Upper lobe of left lung (tissue), 6 donors: ENCODE data around the gene STK25. TPM values are rescaled to one million over a fixed set of nuclear protein-coding genes. Genes with fewer than 3 reads are reported as not detected.

Source experiments
- ATAC-seq, 2 donors: fragments of 200-7000 bp; cut with Tn5 transposase; one replicate each; pipeline ENCODE4 v1.9.1; 2022; ENCODE audit warnings: mild to moderate bottlenecking in 2 of 2, moderate library complexity in 2 of 2; ENCODE audit not compliant: low FRiP score in 2 of 2
- DNase-seq, 2 donors: peaks; one replicate each; pipeline ENCODE4 v3.0.0-alpha.2; 2019 to 2020
- H3K27ac ChIP-seq, 4 donors: fragments of 200-600 bp; sonication (generic); one replicate each; pipeline ENCODE4 v1.5.1; 2016 to 2019
- H3K27me3 ChIP-seq, 4 donors: fragments of 200-600 bp; sonication (generic); one replicate each; pipeline ENCODE4 v1.5.1; 2017 to 2019
- H3K36me3 ChIP-seq, 4 donors: fragments of 200-600 bp; sonication (generic); one replicate each; pipeline ENCODE4 v1.5.1; 2016 to 2019
- H3K4me1 ChIP-seq, 4 donors: fragments of 200-600 bp; sonication (generic); one replicate each; pipeline ENCODE4 v1.5.1; 2018 to 2019
- H3K4me3 ChIP-seq, 4 donors: fragments of 200-600 bp; sonication (generic); one replicate each; pipeline ENCODE4 v1.5.1; 2017 to 2019; ENCODE audit warnings: mild to moderate bottlenecking in 2 of 4, moderate library complexity in 1 of 4
- H3K9me3 ChIP-seq, 4 donors: fragments of 200-600 bp; sonication (generic); one replicate each; pipeline ENCODE4 v1.5.1; 2018 to 2019
- EP300 ChIP-seq, 4 donors: sonication (generic); formaldehyde crosslinking; IDR thresholded peaks; one replicate each; pipeline ENCODE4 v1.5.1; 2017; ENCODE audit warnings: antibody characterized with exemption in 4 of 4, control low read depth in 2 of 4
- POLR2A ChIP-seq, 4 donors: fragments of 450-650 bp; IDR thresholded peaks; one replicate each; pipeline ENCODE4 v1.5.1; 2016 to 2017; ENCODE audit warnings: antibody characterized with exemption in 4 of 4, mild to moderate bottlenecking in 2 of 4
- POLR2AphosphoS5 ChIP-seq, 2 donors: sonication (generic); formaldehyde crosslinking; IDR thresholded peaks; one replicate each; pipeline ENCODE4 v1.5.1; 2017; ENCODE audit warnings: antibody characterized with exemption in 2 of 2
- WGBS, 2 donors: methylation state at CpG; one replicate each; pipeline ENCODE4 v1.1.5; 2017 to 2018; 5-methylcytosine and 5-hydroxymethylcytosine counted together
- total RNA-seq, 6 donors: library from RNA; depleted of rRNA in 4 of 6; stranded (reverse); fragments of >200 nt in 4 of 6; gene quantifications; one replicate each; pipeline versions ENCODE4 v1.1.0 to v1.2.1, GENCODE V29; 2016 to 2021
- TF ChIP-seq, protein P1 (sequence below), 6 experiments: fragments of 450-650 bp in 4 of 6; fragments of 200-600 bp in 2 of 6; sonication (generic) in 2 of 6; IDR thresholded peaks; one replicate each; pipeline ENCODE4 v1.5.1; 2016 to 2019; ENCODE audit warnings: antibody characterized with exemption in 6 of 6
- donor health status: DM: no; HTN: no; CAD: no; lungs with moderate emphysema.
- donor health status: DM: no; HTN: yes; CAD: no; lungs with severe emphysema.

STK25 gene
- total RNA-seq, 6 donors from 2014 or later: 97.3 to 351 (median 134) TPM

GRCh38 chr2:241519669-241520068 is 11.3 kb upstream of the STK25 start:
- no peak for ATAC-seq
- Histone ChIP-seq H3K27me3 (no peaks in the 10 kb centered on the region), H3K27ac (no peak overlapping the region), H3K4me3 (no peak overlapping the region), H3K9me3 (no peaks in the 10 kb centered on the region), H3K4me1 (peaks cover 0 to 3% (median 0%) of the 10 kb centered on the region in 4 donors), H3K36me3 (no peaks in the 10 kb centered on the region)
- no peak for TF ChIP-seq POLR2AphosphoS5 (IDR thresholded peaks at IDR 0.05)
- TF ChIP-seq EP300 (IDR thresholded peaks at IDR 0.05): no peak
- TF ChIP-seq POLR2A (IDR thresholded peaks at IDR 0.05): no peak
- 73 to 79% methylated on average over 11 of the region's 11 CpGs for WGBS, 2 donors
- no peak for DNase-seq

DNA sequence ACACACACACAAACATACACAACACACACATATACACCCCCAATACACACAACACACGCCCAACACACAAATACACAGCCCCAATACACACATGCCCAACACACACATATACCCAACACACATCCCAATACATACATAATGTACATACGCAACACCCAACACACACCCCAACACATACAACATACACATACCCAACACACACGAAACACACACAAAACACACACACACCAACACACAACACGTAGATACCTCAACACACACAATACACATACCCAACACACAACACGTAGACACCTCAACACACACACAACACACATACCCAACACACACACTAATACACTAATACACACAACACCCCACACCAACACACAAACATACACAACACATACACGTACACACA is 8.9 kb upstream of the STK25 start:
- H3K4me1 ChIP-seq: peaks cover 0 to 3% (median 0%) of the 10 kb centered on the region in 4 donors
- ATAC-seq: no peak
- H3K9me3 ChIP-seq: no peaks in the 10 kb centered on the region
- H3K4me3 ChIP-seq: no peak overlapping the region
- no peak overlapping the region for H3K27ac ChIP-seq
- TF ChIP-seq, protein P1, sequence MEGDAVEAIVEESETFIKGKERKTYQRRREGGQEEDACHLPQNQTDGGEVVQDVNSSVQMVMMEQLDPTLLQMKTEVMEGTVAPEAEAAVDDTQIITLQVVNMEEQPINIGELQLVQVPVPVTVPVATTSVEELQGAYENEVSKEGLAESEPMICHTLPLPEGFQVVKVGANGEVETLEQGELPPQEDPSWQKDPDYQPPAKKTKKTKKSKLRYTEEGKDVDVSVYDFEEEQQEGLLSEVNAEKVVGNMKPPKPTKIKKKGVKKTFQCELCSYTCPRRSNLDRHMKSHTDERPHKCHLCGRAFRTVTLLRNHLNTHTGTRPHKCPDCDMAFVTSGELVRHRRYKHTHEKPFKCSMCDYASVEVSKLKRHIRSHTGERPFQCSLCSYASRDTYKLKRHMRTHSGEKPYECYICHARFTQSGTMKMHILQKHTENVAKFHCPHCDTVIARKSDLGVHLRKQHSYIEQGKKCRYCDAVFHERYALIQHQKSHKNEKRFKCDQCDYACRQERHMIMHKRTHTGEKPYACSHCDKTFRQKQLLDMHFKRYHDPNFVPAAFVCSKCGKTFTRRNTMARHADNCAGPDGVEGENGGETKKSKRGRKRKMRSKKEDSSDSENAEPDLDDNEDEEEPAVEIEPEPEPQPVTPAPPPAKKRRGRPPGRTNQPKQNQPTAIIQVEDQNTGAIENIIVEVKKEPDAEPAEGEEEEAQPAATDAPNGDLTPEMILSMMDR (IDR thresholded peaks at IDR 0.05): no peak
- no peak for DNase-seq
- WGBS, 2 donors: 93% methylated on average over 6 of the region's 6 CpGs
- no peaks in the 10 kb centered on the region for H3K27me3 ChIP-seq
- no peaks in the 10 kb centered on the region for H3K36me3 ChIP-seq

GRCh38 chr2:241516520-241516965 is 8.2 kb upstream of the STK25 start:
- no peaks in the 10 kb centered on the region for H3K27me3 ChIP-seq
- H3K9me3 ChIP-seq: no peaks in the 10 kb centered on the region
- TF ChIP-seq POLR2AphosphoS5 (IDR thresholded peaks at IDR 0.05): no peak
- TF ChIP-seq, protein P1 (IDR thresholded peaks at IDR 0.05): no peak
- no peak for TF ChIP-seq EP300 (IDR thresholded peaks at IDR 0.05)
- no peak for TF ChIP-seq POLR2A (IDR thresholded peaks at IDR 0.05)
- 90 to 94% methylated on average over 3 of the region's 3 CpGs for WGBS, 2 donors
- DNase-seq (no peak), ATAC-seq (no peak)
- no peaks in the 10 kb centered on the region for H3K36me3 ChIP-seq
- no peak overlapping the region for H3K27ac ChIP-seq
- peaks cover 0 to 3% (median 0%) of the 10 kb centered on the region in 4 donors for H3K4me1 ChIP-seq
- H3K4me3 ChIP-seq: no peak overlapping the region

GRCh38 chr2:241514986-241515737 is 6.8 kb upstream of the STK25 start:
- ATAC-seq (no peak), DNase-seq (no peak)
- WGBS, 2 donors: 62 to 68% methylated on average over 10 of the region's 10 CpGs
- Histone ChIP-seq H3K4me1 (peaks cover 0 to 3% (median 0%) of the 10 kb centered on the region in 4 donors), H3K9me3 (no peaks in the 10 kb centered on the region), H3K36me3 (no peaks in the 10 kb centered on the region), H3K4me3 (no peak overlapping the region), H3K27me3 (no peaks in the 10 kb centered on the region), H3K27ac (no peak overlapping the region)
- no peak for TF ChIP-seq POLR2AphosphoS5 (IDR thresholded peaks at IDR 0.05)
- TF ChIP-seq, protein P1 (IDR thresholded peaks at IDR 0.05): no peak
- TF ChIP-seq EP300 (IDR thresholded peaks at IDR 0.05): no peak
- no peak for TF ChIP-seq POLR2A (IDR thresholded peaks at IDR 0.05)

DNA sequence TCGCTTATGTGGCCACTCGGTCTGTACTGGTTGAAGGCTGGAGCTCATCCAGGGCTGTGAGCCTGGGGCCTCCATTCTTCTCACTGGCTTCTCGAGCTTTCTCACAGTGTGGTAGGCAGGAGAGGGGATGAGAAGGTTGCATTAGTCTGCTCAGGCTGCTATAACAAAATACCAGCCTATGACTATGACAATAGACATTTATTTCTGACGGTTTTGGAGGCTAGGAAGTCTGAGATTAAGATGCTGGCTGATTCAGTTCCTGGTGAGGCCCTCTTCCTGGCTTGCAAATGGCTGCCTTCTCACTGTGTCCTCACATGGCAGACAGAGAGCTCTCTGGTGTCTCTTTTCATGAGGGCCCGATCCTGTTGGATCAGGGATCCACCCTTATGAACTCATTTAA is 6.2 kb upstream of the STK25 start:
- no peak for ATAC-seq
- peaks cover 0 to 5% (median 2%) of the 10 kb centered on the region in 4 donors for H3K4me1 ChIP-seq
- no peaks in the 10 kb centered on the region for H3K27me3 ChIP-seq
- no peaks in the 10 kb centered on the region for H3K9me3 ChIP-seq
- H3K27ac ChIP-seq: no peak overlapping the region
- 86 to 88% methylated on average over 5 of the region's 5 CpGs for WGBS, 2 donors
- no peak for DNase-seq
- no peak overlapping the region for H3K4me3 ChIP-seq
- TF ChIP-seq EP300 (IDR thresholded peaks at IDR 0.05) (no peak), POLR2A (IDR thresholded peaks at IDR 0.05) (no peak), POLR2AphosphoS5 (IDR thresholded peaks at IDR 0.05) (no peak)
- TF ChIP-seq, protein P1 (IDR thresholded peaks at IDR 0.05): no peak
- H3K36me3 ChIP-seq: no peaks in the 10 kb centered on the region
